Fibroblast of peridontal ligament (primary cell): ENCODE measurements around the gene ALG14.
"Not testable (repeated sequence)": the region's sequence is repeated elsewhere in the genome, so short reads cannot be mapped to it uniquely, and the experiment has no call there.

ENCODE experiments used
- DNase-seq: peaks from one replicate; pipeline ENCODE4 v3.0.0-alpha.2; 2010; ENCODE audit errors: extremely low read depth

Gene ALG14

GRCh38 chr1:95043141-95043980 is 29.4 kb downstream of the ALG14 start:
- peak; percentile 90 for DNase-seq

GRCh38 chr1:95042286-95042685 is 30.5 kb downstream of the ALG14 start:
- DNase-seq = peak; percentile 54

GRCh38 chr1:95041491-95042165 is 31.1 kb downstream of the ALG14 start:
- DNase-seq = peak; percentile 95

DNA sequence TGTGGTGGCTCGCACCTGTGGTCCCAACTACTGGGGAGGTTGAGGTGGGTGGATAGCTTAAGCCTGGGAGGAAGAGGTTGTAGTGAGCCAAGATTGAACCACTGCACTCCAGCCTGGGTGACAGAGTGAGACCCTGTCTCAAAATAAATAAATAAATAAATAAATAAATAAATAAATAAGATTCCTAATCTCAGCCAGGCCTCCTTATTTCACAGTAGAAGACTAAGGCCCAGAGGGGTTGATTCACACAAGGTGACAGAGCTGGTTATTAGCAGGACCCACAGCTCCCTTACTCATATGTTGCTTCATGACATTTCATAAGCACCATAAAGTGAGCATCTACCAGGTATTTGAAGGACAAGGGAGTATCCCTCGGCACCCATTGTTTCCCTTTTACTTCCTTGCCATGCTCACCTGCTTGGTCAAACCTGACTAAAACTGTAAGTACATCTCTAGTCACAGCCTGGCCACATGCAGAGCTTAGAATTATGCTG is 32.7 kb downstream of the ALG14 start:
- no peak for DNase-seq

DNA sequence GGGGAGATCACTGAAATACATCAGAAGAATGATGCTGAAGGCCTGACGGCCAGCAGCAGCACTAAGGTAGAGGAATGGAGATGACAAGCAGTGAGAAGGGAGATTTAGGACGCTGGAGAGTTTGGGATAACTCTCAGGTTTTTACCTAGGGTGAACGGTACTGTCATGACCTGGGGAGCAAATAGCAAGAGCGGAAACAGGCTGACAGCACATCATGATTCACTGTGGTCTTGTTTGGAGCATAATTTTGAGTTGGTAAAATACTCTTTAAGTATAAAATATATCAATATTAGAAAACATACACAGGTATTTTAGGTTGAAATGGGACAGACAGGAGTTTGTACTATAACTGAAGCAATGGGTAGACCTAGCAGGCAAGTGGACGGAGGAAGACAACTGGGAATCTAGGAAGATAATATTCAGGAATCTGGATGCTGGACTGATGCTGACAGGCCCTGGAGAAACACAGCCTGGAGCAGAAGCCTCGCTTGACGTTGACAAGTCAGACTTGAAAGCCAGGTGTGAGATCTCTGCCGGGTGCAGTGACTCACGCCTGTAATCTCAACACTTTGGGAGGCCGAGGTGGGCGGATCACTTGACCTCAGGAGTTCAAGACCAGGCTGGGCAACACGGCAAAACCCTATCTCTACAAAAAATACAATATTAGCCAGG is 33.3 kb downstream of the ALG14 start:
- DNase-seq = no peak

DNA sequence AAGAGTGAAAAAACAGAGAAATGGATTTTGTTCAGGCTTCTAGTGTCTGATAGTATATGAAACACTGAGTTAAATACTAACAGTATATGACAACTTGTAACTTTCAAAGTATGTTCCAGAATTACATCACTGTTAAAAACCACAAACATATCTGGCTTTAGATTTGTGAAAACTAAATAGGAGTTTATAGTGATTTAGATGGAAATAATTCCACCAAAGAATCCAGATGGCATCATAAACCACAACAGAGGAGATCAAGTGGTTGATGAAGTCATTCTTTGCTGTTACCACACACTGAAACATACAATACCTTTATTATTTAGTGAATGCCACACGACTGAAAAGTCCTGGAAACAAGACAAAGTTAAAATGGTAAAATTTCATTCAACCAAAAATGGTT is 37.2 kb downstream of the ALG14 start:
- peak; percentile 97 for DNase-seq

- DNase-seq = no peak
These were observed 38.2 kb downstream of the ALG14 start for GRCh38 chr1:95034506-95034905.

GRCh38 chr1:95033843-95034242 is 38.9 kb downstream of the ALG14 start:
- peak; percentile 82 for DNase-seq

- DNase-seq = no peak
These were observed 43.2 kb downstream of the ALG14 start for GRCh38 chr1:95029532-95029931.

GRCh38 chr1:95028954-95029353 is 43.8 kb downstream of the ALG14 start:
- no peak for DNase-seq

DNA sequence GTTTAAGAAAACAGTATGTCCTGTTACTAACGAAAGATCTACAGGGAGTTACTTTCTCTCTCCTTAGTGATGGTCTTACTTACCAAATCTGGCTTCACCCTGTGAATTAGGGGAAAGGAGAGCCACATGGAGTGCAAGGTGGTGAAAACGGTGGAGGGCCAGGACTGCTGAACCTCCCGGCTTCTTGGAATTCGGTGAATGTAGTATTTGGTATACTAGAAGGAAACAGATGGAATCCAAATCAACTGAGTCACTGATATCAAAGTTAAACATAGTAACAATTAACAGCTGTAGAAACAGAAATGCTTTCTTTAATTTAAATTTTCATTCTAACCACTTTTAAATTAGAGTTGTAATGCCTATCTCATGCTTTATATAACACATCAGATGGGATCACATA is 45.7 kb downstream of the ALG14 start:
- no peak for DNase-seq

GRCh38 chr1:95023399-95024043 is 49.2 kb downstream of the ALG14 start:
- peak; percentile 97 for DNase-seq

DNA sequence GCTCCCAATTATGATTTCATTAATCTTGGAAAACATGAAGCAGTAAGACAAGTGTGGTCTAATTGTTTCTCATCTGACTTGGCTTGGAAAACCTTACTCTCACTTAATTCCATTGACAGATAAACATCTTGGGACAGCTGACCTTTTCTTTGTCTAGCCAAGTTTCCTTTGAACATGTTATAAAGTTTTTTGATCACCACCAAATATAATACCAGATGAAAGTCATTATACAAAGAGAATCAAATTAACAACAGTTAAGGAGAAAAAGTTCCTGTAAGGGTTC is 50.2 kb downstream of the ALG14 start:
- no peak for DNase-seq

DNA sequence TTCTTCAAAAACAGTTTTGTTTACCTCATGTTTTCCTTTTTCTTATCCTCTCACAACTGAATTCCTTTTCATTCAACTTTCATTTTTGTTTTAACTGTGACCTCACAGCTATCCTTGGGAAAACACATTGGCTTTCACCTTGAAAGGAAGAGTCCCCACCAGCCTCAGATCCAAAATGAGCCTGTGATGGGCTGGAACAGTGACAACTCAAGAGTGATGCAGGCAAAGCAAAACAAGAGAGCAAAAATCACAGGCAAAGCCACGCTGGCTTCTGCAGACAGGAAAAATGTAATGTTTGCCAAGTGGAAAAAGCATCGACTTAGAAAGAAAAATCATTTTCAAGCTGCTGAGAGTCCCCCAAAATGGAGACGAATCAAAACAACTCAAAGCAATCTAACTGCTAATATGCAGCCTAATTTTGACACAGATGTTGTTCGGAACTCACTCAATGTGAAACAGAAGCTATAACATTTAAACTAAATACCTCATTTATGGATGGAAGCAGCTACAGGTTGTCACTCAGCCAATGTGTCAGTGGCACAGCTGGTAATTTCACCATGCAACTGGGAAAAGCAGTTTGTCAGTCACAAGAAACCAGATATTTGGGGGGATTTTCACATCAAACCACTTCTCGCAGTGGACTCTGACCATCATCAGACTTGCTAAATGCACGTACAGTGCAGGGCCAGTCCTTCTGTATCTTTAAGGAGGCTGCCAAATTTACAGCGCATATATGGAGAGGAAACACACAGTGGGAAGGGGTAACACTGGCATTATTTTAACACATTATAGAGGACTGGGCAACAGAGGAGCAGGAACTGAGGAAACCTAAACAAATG is 50.7 kb downstream of the ALG14 start:
- peak; percentile 55 for DNase-seq

DNA sequence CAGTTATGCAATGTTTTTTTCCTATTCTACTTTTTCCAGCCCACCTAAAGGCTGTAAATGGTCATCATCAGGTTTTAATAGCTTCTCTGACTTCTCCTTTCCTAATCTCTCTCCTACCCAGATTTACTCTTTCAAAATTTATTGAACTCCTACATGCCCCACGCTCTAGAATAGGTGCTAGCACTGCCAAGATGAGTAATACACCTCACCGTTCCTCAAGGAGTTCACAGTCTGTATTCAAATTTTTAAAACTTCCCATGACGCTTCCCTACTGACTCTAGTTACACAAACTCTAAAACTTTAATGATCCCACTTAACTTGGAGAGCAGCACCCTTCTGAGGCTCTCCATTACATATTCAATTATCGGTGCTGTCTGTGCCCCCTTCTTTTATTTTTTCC is 51.6 kb downstream of the ALG14 start:
- DNase-seq = no peak

DNA sequence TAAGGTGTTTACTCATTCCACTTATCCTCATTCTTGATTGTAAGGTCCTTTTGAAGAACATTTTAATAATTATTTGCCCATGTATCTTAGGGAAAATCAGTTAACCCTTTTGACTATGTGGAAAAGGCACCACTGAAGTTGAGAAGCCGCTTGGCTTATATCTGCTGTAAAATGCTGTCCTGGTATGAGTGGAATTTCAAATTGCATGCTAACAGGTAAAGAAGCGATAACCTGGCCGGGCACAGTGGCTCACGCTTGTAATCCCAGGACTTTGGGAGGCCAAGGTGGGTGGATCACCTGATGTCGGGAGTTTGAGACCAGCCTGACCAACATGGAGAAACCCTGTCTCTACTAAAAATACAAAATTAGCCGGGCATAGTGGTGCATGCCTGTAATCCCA is 53.3 kb downstream of the ALG14 start:
- not testable (repeated sequence) for DNase-seq

GRCh38 chr1:95018602-95019369 is 54.0 kb downstream of the ALG14 start:
- DNase-seq = peak; percentile 52

DNA sequence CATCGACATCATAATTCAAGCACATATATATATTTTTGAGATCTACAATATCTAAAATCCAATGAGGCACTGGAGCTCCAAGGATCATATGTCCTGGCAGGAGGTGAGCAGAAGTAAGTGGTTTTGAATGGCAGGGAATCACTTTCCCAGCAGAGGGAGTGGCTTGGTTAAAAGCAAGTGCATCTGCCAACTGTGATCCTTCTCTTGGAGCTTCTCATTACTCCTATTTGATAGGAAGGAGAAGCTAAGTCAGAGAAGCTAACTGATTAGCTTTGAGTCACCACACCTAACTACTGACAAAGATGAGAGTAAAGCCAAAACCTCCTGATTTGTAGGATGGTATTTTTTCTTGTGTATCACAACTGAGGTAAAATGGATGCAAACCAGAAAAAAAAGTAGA is 55.0 kb downstream of the ALG14 start:
- no peak for DNase-seq

GRCh38 chr1:95015076-95015475 is 57.7 kb downstream of the ALG14 start:
- DNase-seq = no peak

- peak; percentile 69 for DNase-seq
These were observed 58.7 kb downstream of the ALG14 start for GRCh38 chr1:95013950-95014574.
